HEK293 (cell line): Measurements from ENCODE around the gene DMC1.

Experiments used
- BCL11A ChIP-seq: fragments of 450-650 bp; formaldehyde crosslinking; IDR thresholded peaks from 2 replicates; pipeline ENCODE4 v1.5.1; 2016; ENCODE audit warnings: low read depth, missing biosample characterization, missing genetic modification characterization
- GFI1B ChIP-seq: fragments of 450-650 bp; formaldehyde crosslinking; IDR thresholded peaks from 2 replicates; pipeline ENCODE4 v1.5.1; 2016; ENCODE audit warnings: missing biosample characterization, missing genetic modification characterization
- KLF17 ChIP-seq: fragments of 450-650 bp; formaldehyde crosslinking; IDR thresholded peaks from 2 replicates; pipeline ENCODE4 v1.5.1; 2016; ENCODE audit warnings: missing biosample characterization, missing genetic modification characterization
- KLF7 ChIP-seq: fragments of 450-650 bp; formaldehyde crosslinking; IDR thresholded peaks from 2 replicates; pipeline ENCODE4 v1.5.1; 2016; ENCODE audit warnings: missing biosample characterization, missing genetic modification characterization, borderline replicate concordance
- OVOL3 ChIP-seq: fragments of 450-650 bp; formaldehyde crosslinking; IDR thresholded peaks from 2 replicates; pipeline ENCODE4 v1.5.1; 2016; ENCODE audit warnings: missing biosample characterization, missing genetic modification characterization
- REST ChIP-seq: fragments of 450-650 bp; formaldehyde crosslinking; IDR thresholded peaks from 2 replicates; pipeline ENCODE4 v1.5.1; 2016; ENCODE audit warnings: missing biosample characterization, missing genetic modification characterization
- TCF7L2 ChIP-seq: IDR thresholded peaks from 2 replicates; pipeline ENCODE4 v1.6.1; 2011; ENCODE audit warnings: low read depth, mild to moderate bottlenecking, inconsistent platforms, low read length, moderate library complexity, borderline replicate concordance
- YY2 ChIP-seq: fragments of 450-650 bp; formaldehyde crosslinking; IDR thresholded peaks from 2 replicates; pipeline ENCODE4 v1.5.1; 2016; ENCODE audit warnings: missing biosample characterization, missing genetic modification characterization
- ZBTB11 ChIP-seq: fragments of 450-650 bp; formaldehyde crosslinking; conservative IDR thresholded peaks from 2 replicates; pipeline ENCODE4 v1.5.1; 2016; ENCODE audit warnings: low read depth, missing biosample characterization, missing genetic modification characterization
- ZBTB7A ChIP-seq: fragments of 450-650 bp; formaldehyde crosslinking; IDR thresholded peaks from 2 replicates; pipeline ENCODE4 v1.5.1; 2016; ENCODE audit warnings: low read depth, missing biosample characterization, missing genetic modification characterization
- ZFP3 ChIP-seq: fragments of 450-650 bp; formaldehyde crosslinking; IDR thresholded peaks from 2 replicates; pipeline ENCODE4 v1.5.1; 2016; ENCODE audit warnings: low read depth, missing biosample characterization, missing genetic modification characterization
- ZFP69B ChIP-seq: fragments of 450-650 bp; formaldehyde crosslinking; IDR thresholded peaks from 2 replicates; pipeline ENCODE4 v1.5.1; 2016; ENCODE audit warnings: missing biosample characterization, missing genetic modification characterization
- ZIC2 ChIP-seq: fragments of 450-650 bp; formaldehyde crosslinking; IDR thresholded peaks from 2 replicates; pipeline ENCODE4 v1.5.1; 2016; ENCODE audit warnings: missing biosample characterization, missing genetic modification characterization
- ZNF114 ChIP-seq: fragments of 450-650 bp; formaldehyde crosslinking; IDR thresholded peaks from 2 replicates; pipeline ENCODE4 v1.5.0; 2017; ENCODE audit warnings: missing biosample characterization, missing genetic modification characterization
- ZNF155 ChIP-seq: fragments of 450-650 bp; formaldehyde crosslinking; IDR thresholded peaks from 2 replicates; pipeline ENCODE4 v1.5.1; 2016; ENCODE audit warnings: missing biosample characterization, missing genetic modification characterization
- ZNF174 ChIP-seq: fragments of 450-650 bp; formaldehyde crosslinking; IDR thresholded peaks from 2 replicates; pipeline ENCODE4 v1.5.0; 2017; ENCODE audit warnings: missing biosample characterization, mild to moderate bottlenecking, missing genetic modification characterization
- ZNF211 ChIP-seq: fragments of 450-650 bp; formaldehyde crosslinking; IDR thresholded peaks from 2 replicates; pipeline ENCODE4 v1.5.1; 2016; ENCODE audit warnings: low read depth, missing biosample characterization, missing genetic modification characterization
- ZNF292 ChIP-seq: fragments of 450-650 bp; formaldehyde crosslinking; IDR thresholded peaks from 2 replicates; pipeline ENCODE4 v1.5.1; 2016; ENCODE audit warnings: low read depth, missing biosample characterization, missing genetic modification characterization, borderline replicate concordance
- ZNF324 ChIP-seq: fragments of 450-650 bp; formaldehyde crosslinking; IDR thresholded peaks from 2 replicates; pipeline ENCODE4 v1.5.1; 2016; ENCODE audit warnings: missing biosample characterization, missing genetic modification characterization
- ZNF335 ChIP-seq: fragments of 450-650 bp; formaldehyde crosslinking; conservative IDR thresholded peaks from 2 replicates; pipeline ENCODE4 v1.5.1; 2016; ENCODE audit warnings: missing biosample characterization, missing genetic modification characterization
- ZNF48 ChIP-seq: fragments of 450-650 bp; formaldehyde crosslinking; IDR thresholded peaks from 2 replicates; pipeline ENCODE4 v1.5.1; 2016; ENCODE audit warnings: missing biosample characterization, missing genetic modification characterization
- ZNF558 ChIP-seq: fragments of 450-650 bp; formaldehyde crosslinking; IDR thresholded peaks from 2 replicates; pipeline ENCODE4 v1.5.1; 2016; ENCODE audit warnings: missing biosample characterization, missing genetic modification characterization
- ZNF747 ChIP-seq: fragments of 450-650 bp; formaldehyde crosslinking; IDR thresholded peaks from 2 replicates; pipeline ENCODE4 v1.5.1; 2016; ENCODE audit warnings: missing biosample characterization, missing genetic modification characterization
- ZNF791 ChIP-seq: fragments of 450-650 bp; formaldehyde crosslinking; IDR thresholded peaks from 2 replicates; pipeline ENCODE4 v1.5.1; 2016; ENCODE audit warnings: missing biosample characterization, missing genetic modification characterization
- TF ChIP-seq, protein P1 (sequence below): fragments of 450-650 bp; formaldehyde crosslinking; IDR thresholded peaks from 2 replicates; pipeline ENCODE4 v1.5.1; 2016; ENCODE audit warnings: missing biosample characterization, missing genetic modification characterization
- TF ChIP-seq, protein P2 (sequence below): fragments of 450-650 bp; formaldehyde crosslinking; IDR thresholded peaks from 2 replicates; pipeline ENCODE4 v1.5.1; 2016; ENCODE audit warnings: missing biosample characterization, missing genetic modification characterization
- TF ChIP-seq, protein P3 (sequence below): fragments of 450-650 bp; formaldehyde crosslinking; IDR thresholded peaks from 2 replicates; pipeline ENCODE4; 2016; ENCODE audit warnings: missing biosample characterization, missing genetic modification characterization

DMC1 gene

DNA sequence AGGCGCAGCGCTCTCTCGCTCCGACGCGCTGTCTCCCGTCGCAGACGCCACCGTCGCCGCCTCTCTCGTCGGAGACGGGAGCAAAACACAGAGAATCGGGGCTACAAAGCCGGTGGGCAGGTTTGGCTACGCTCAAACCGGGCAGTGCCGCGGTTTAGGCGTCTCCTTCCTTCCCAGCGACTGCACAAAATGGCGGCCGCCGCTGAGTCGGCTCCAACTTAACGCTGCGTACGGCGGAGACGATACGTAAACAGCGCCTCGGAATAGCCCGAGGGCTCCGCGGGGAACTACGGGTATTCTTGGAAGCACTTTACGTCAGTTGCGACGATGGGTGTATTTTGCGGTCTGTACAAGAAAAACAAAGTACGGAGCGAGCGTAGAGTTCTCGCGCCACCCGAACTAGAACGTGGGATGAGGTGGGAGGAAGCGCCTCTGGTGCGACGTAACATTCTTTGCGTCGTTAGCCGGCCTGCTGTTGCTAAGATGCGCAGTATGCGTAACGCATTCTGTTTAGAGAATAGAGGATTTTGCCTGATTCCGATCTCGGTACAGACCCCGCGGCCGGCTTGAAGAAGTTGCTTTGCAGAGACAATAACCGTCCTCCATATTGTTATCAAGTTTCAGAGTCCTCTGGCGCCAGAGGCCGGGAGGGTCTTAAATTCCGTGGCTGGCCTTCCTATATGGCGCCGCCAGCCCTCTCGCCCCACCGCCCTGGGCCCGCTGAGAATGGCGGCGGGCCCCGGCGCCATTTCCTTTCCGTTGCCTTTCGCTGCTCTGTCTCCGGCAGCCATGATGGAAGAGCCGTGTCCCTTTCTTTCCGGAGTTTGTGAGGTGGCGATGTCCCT lies 63.6 kb downstream of the DMC1 start, which contains the start of gene DDX17 (continued):
- TF ChIP-seq ZBTB11 (peak; percentile 30), TCF7L2 (no peak), KLF7 (tag by site-specific recombination) (0 out of 2 replicates have a peak, but pooled peaks have one; percentile 30), ZNF747 (tag by site-specific recombination) (no peak), ZNF791 (tag by site-specific recombination) (no peak), ZNF155 (no peak), ZNF324 (tag by site-specific recombination) (0 out of 2 replicates have a peak, but pooled peaks have one; percentile 24), ZFP69B (tag by site-specific recombination) (peak; percentile 29; the same call in 1 of the 2 replicates), ZNF292 (tag by site-specific recombination) (no peak), ZNF48 (tag by site-specific recombination) (no peak), GFI1B (tag by site-specific recombination) (no peak), ZFP3 (no peak), ZNF335 (tag by site-specific recombination) (peak; percentile 92), ZBTB7A (no peak), ZNF558 (0 out of 2 replicates have a peak, but pooled peaks have one; percentile 21), ZNF114 (tag by site-specific recombination) (no peak), ZNF174 (tag by site-specific recombination) (no peak), ZNF211 (tag by site-specific recombination) (no peak), KLF17 (tag by site-specific recombination) (peak; percentile 33; the same call in 1 of the 2 replicates), BCL11A (no peak), YY2 (peak; percentile 96), REST (no peak), ZIC2 (tag by site-specific recombination) (no peak; the same call in 1 of the 2 replicates), OVOL3 (no peak; the same call in 1 of the 2 replicates)
- TF ChIP-seq, protein P1, sequence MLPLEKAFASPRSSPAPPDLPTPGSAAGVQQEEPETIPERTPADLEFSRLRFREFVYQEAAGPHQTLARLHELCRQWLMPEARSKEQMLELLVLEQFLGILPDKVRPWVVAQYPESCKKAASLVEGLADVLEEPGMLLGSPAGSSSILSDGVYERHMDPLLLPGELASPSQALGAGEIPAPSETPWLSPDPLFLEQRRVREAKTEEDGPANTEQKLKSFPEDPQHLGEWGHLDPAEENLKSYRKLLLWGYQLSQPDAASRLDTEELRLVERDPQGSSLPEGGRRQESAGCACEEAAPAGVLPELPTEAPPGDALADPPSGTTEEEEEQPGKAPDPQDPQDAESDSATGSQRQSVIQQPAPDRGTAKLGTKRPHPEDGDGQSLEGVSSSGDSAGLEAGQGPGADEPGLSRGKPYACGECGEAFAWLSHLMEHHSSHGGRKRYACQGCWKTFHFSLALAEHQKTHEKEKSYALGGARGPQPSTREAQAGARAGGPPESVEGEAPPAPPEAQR (tag by site-specific recombination) = no peak
- TF ChIP-seq, protein P2, sequence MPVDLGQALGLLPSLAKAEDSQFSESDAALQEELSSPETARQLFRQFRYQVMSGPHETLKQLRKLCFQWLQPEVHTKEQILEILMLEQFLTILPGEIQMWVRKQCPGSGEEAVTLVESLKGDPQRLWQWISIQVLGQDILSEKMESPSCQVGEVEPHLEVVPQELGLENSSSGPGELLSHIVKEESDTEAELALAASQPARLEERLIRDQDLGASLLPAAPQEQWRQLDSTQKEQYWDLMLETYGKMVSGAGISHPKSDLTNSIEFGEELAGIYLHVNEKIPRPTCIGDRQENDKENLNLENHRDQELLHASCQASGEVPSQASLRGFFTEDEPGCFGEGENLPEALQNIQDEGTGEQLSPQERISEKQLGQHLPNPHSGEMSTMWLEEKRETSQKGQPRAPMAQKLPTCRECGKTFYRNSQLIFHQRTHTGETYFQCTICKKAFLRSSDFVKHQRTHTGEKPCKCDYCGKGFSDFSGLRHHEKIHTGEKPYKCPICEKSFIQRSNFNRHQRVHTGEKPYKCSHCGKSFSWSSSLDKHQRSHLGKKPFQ (tag by site-specific recombination) = no peak
- TF ChIP-seq, protein P3, sequence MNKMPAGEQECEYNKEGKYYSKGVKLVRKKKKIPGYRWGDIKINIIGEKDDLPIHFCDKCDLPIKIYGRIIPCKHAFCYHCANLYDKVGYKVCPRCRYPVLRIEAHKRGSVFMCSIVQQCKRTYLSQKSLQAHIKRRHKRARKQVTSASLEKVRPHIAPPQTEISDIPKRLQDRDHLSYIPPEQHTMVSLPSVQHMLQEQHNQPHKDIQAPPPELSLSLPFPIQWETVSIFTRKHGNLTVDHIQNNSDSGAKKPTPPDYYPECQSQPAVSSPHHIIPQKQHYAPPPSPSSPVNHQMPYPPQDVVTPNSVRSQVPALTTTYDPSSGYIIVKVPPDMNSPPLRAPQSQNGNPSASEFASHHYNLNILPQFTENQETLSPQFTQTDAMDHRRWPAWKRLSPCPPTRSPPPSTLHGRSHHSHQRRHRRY (tag by site-specific recombination) = no peak
